Esophagus muscularis mucosa (tissue), 4 donors: ENCODE data around the gene CHST7. TPM values are rescaled to one million over a fixed set of nuclear protein-coding genes. Genes with fewer than 3 reads are reported as not detected.
A peak's percentile ranks its signal among the peaks of the same experiment; 100 is the strongest.

Experiments used
- DNase-seq: peaks from one replicate; pipeline ENCODE4 v3.0.0-alpha.2; 2017; ENCODE audit errors: extremely low spot score
- H3K27ac ChIP-seq, 4 donors: fragments of 200-600 bp; sonication (generic); replicated peaks in 1 of 4; 1 replicate in 3 of 4; 2 replicates in 1 of 4; pipeline ENCODE4 v1.5.1; 2016 to 2019; ENCODE audit warnings: mild to moderate bottlenecking in 1 of 4
- H3K27me3 ChIP-seq, 4 donors: fragments of 200-600 bp; sonication (generic); one replicate each; pipeline versions ENCODE4 v1.5.1 to v1.6.0; 2016 to 2019
- H3K36me3 ChIP-seq, 4 donors: fragments of 200-600 bp; sonication (generic); one replicate each; pipeline ENCODE4 v1.5.1; 2016 to 2019
- H3K4me1 ChIP-seq, 4 donors: fragments of 200-600 bp; sonication (generic); one replicate each; pipeline ENCODE4 v1.5.1; 2016 to 2019
- H3K4me3 ChIP-seq, 4 donors: fragments of 200-600 bp; sonication (generic); 1 replicate in 2 of 4; 2 replicates in 2 of 4; pipeline ENCODE4 v1.5.1; 2016 to 2019; ENCODE audit warnings: mild to moderate bottlenecking in 4 of 4, moderate library complexity in 1 of 4
- H3K9me3 ChIP-seq, 4 donors: fragments of 200-600 bp; sonication (generic); 1 replicate in 3 of 4; 2 replicates in 1 of 4; pipeline ENCODE4 v1.5.1; 2016 to 2019
- EP300 ChIP-seq: sonication (generic); formaldehyde crosslinking; IDR thresholded peaks from one replicate; pipeline ENCODE4 v1.6.1; 2017; ENCODE audit warnings: antibody characterized with exemption
- POLR2A ChIP-seq: fragments of 450-650 bp; IDR thresholded peaks from one replicate; pipeline ENCODE4 v1.6.1; 2017; ENCODE audit warnings: antibody characterized with exemption, moderate library complexity, mild to moderate bottlenecking, low read depth
- POLR2AphosphoS5 ChIP-seq, 2 donors: sonication (generic); formaldehyde crosslinking; IDR thresholded peaks; one replicate each; pipeline ENCODE4 v1.6.1; 2017; ENCODE audit warnings: antibody characterized with exemption in 2 of 2
- WGBS: methylation state at CpG from one replicate; pipeline ENCODE4 v1.1.5; 2018; 5-methylcytosine and 5-hydroxymethylcytosine counted together
- intact Hi-C: fragments of 100-400 bp; cut with DNase I; formaldehyde crosslinking; loops from one replicate; pipeline ENCODE4 v1.15.1; 2023
- total RNA-seq, 4 donors: library from RNA; depleted of rRNA; stranded (reverse); fragments of >200 nt; gene quantifications; one replicate each; pipeline versions ENCODE4 v1.1.0 to v1.2.1, GENCODE V29; 2016
- TF ChIP-seq, protein P1 (sequence below), 3 experiments: fragments of 200-600 bp in 2 of 3; fragments of 450-650 bp in 1 of 3; sonication (generic) in 2 of 3; IDR thresholded peaks; one replicate each; pipeline ENCODE4 v1.5.1; 2017 to 2019; ENCODE audit warnings: antibody characterized with exemption in 3 of 3, mild to moderate bottlenecking in 2 of 3, moderate library complexity in 1 of 3

The CHST7 gene
- total RNA-seq, 4 donors from 2014 or later: 12.5 to 20.6 (median 17.2) TPM

DNA sequence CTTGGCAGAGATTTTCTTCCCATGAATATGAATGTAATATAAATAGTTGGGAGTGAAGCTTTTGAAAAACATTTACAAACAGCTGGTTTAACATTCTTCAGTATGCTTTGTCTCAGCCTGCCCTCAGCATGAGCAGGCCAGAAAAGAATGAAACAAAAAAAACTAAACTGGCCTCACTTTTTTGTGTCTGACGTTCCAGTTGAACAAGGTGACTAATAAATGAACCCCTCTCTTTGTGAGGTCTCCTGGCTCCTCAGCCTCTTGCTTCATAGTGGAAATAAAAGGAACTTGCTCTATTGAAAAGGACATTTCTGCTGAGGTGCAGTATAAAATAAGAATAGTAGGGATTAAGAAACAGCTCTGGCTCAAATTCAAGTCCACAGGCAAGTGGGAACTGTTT lies 9.4 kb downstream of the CHST7 start:
- Histone ChIP-seq H3K27me3 (no peaks in the 10 kb centered on the region), H3K4me1 (peaks cover 17 to 29% (median 17%) of the 10 kb centered on the region in 4 donors), H3K4me3 (no peak overlapping the region), H3K27ac (peak overlapping the region; percentile 17 to 67 (median 56)), H3K36me3 (no peaks in the 10 kb centered on the region), H3K9me3 (no peaks in the 10 kb centered on the region)
- intact Hi-C loops: no loop called here
- DNase-seq: no peak
- WGBS: 20% methylated on average over 1 of the region's 1 CpG
- TF ChIP-seq POLR2A (no peak), POLR2AphosphoS5 (IDR thresholded peaks at IDR 0.05) (peak in 1 of 2 donors; percentile 23), EP300 (no peak)
- TF ChIP-seq, protein P1, sequence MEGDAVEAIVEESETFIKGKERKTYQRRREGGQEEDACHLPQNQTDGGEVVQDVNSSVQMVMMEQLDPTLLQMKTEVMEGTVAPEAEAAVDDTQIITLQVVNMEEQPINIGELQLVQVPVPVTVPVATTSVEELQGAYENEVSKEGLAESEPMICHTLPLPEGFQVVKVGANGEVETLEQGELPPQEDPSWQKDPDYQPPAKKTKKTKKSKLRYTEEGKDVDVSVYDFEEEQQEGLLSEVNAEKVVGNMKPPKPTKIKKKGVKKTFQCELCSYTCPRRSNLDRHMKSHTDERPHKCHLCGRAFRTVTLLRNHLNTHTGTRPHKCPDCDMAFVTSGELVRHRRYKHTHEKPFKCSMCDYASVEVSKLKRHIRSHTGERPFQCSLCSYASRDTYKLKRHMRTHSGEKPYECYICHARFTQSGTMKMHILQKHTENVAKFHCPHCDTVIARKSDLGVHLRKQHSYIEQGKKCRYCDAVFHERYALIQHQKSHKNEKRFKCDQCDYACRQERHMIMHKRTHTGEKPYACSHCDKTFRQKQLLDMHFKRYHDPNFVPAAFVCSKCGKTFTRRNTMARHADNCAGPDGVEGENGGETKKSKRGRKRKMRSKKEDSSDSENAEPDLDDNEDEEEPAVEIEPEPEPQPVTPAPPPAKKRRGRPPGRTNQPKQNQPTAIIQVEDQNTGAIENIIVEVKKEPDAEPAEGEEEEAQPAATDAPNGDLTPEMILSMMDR (IDR thresholded peaks at IDR 0.05): no peak

DNA sequence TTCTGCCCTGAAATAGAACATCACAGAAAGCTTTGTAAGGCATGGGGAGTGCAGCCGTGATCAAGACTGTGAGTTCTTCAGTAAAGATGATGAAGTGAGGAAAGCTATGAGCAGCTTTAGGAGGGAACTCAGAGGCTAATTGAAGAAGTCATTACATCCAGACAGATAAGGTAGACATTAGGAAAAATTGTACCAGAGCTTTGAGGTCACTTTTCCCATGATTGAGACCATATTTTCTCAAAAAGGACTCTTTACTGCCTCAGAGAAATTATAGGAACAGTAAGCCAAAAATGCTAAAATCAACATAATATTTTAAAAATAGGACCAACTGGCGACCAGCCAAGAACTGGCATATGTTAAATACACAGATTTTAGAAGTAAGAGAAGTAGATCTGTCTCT lies 11.2 kb downstream of the CHST7 start:
- no peak for TF ChIP-seq EP300
- no peak for TF ChIP-seq POLR2A
- TF ChIP-seq, protein P1 (IDR thresholded peaks at IDR 0.05): no peak
- TF ChIP-seq POLR2AphosphoS5 (IDR thresholded peaks at IDR 0.05): no peak
- intact Hi-C loops: no loop called here
- Histone ChIP-seq H3K36me3 (no peaks in the 10 kb centered on the region), H3K27ac (no peak overlapping the region), H3K4me1 (peaks cover 17 to 43% (median 23%) of the 10 kb centered on the region in 4 donors), H3K27me3 (no peaks in the 10 kb centered on the region), H3K9me3 (no peaks in the 10 kb centered on the region), H3K4me3 (no peak overlapping the region)
- no peak for DNase-seq
- 47% methylated on average over 2 of the region's 2 CpGs for WGBS

DNA sequence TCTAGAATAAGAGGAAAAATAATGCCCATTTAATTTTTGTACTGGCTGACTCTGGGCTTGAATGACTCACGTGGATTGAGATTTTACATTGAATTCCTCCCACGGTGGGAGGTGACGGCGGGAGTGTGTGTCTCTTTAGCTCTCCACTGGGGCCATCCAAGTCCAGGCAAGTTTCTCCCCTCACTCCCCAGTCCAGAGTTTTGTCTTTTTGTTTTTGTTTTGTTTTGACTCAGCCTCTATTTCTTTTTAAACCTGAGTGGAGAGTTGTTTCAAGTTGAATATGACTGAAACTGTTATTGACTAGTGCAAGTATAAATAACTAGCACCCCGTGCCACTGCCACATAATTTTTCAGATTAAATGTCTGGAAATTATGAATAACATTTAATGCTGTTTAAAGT lies 13.6 kb downstream of the CHST7 start:
- Histone ChIP-seq H3K27ac (peak overlapping the region in 2 of 4 donors; percentile 19 to 59), H3K36me3 (no peaks in the 10 kb centered on the region), H3K4me1 (peaks cover 17 to 40% (median 24%) of the 10 kb centered on the region in 4 donors), H3K27me3 (no peaks in the 10 kb centered on the region), H3K4me3 (no peak overlapping the region), H3K9me3 (no peaks in the 10 kb centered on the region)
- TF ChIP-seq, protein P1 (IDR thresholded peaks at IDR 0.05): no peak
- TF ChIP-seq POLR2A (no peak), EP300 (no peak), POLR2AphosphoS5 (IDR thresholded peaks at IDR 0.05) (no peak)
- WGBS: 44% methylated on average over 5 of the region's 5 CpGs
- intact Hi-C loops: no loop called here
- DNase-seq: no peak

DNA sequence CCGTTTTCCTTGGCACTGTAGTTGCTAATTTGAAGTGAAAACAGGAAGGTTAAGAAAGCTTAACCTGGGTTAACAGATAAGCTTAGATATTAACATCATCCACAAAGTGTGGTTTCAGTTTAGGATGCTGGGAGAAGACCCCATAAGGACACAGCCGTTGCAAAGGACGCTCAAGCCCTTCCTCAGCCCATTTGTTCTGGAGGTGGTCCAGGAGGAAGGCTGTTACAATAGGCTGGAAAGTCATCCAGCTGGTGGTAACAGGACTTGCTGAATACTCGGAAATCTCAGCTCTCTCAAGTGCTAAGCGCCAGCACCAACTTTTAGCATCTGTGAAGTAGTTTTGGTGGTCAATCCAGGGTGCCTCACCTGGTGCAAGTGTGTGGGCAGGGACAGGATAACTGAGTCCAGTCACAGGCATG lies 14.2 kb downstream of the CHST7 start:
- no peak for TF ChIP-seq EP300
- no peak for TF ChIP-seq POLR2AphosphoS5 (IDR thresholded peaks at IDR 0.05)
- TF ChIP-seq, protein P1 (IDR thresholded peaks at IDR 0.05): no peak
- TF ChIP-seq POLR2A: no peak
- peak overlapping the region in 3 of 4 donors; percentile 13 to 59 (median 38) for H3K27ac ChIP-seq
- H3K36me3 ChIP-seq: no peaks in the 10 kb centered on the region
- no peaks in the 10 kb centered on the region for H3K27me3 ChIP-seq
- no peaks in the 10 kb centered on the region for H3K9me3 ChIP-seq
- peaks cover 11 to 34% (median 21%) of the 10 kb centered on the region in 4 donors for H3K4me1 ChIP-seq
- intact Hi-C loops: no loop called here
- no peak overlapping the region for H3K4me3 ChIP-seq
- DNase-seq: no peak
- 50% methylated on average over 5 of the region's 5 CpGs for WGBS

DNA sequence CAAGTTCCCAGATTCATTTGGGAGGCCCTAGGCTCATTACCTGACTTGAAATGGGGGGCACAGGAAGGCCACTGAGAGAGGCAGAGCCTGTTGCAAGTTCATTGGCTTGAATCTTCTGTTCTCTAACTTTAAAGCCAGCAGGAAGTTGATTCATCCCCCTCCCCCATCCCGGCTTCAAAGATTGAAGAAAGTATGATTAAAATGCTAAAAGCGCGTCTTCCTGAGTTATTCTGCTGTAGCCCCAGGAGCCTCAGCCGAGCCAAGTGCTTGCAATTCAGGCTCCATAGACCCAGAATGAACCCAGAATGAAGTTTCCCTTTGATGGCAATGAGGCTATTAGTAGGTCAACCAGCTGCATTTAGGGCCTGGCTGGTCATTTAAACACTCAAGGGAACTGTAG lies 14.7 kb downstream of the CHST7 start:
- no peak for DNase-seq
- Histone ChIP-seq H3K27me3 (no peaks in the 10 kb centered on the region), H3K4me1 (peaks cover 6 to 29% (median 18%) of the 10 kb centered on the region in 4 donors), H3K4me3 (no peak overlapping the region), H3K27ac (peak overlapping the region in 3 of 4 donors; percentile 13 to 59 (median 38)), H3K9me3 (no peaks in the 10 kb centered on the region), H3K36me3 (no peaks in the 10 kb centered on the region)
- WGBS: 44% methylated on average over 4 of the region's 4 CpGs
- no peak for TF ChIP-seq EP300
- TF ChIP-seq, protein P1 (IDR thresholded peaks at IDR 0.05): no peak
- TF ChIP-seq POLR2AphosphoS5 (IDR thresholded peaks at IDR 0.05): no peak
- no peak for TF ChIP-seq POLR2A
- intact Hi-C loops: no loop called here
